SK-N-SH (cell line): ENCODE measurements around the gene ABCC5.

Source experiments
- CTCF ChIP-seq: fragments of 200-600 bp; sonication (generic); IDR thresholded peaks from 2 replicates; pipeline ENCODE4 v1.6.1; 2017; ENCODE audit warnings: antibody characterized with exemption, mild to moderate bottlenecking, moderate library complexity
- POLR2AphosphoS5 ChIP-seq: IDR thresholded peaks from 2 replicates; pipeline ENCODE4 v1.6.1; 2012; ENCODE audit warnings: low read depth, low read length
- TCF12 ChIP-seq: IDR thresholded peaks from 2 replicates; pipeline ENCODE4 v1.4.0; 2012

GRCh38 chr3:183949690-183950089 is 68.0 kb downstream of the ABCC5 start:
- TF ChIP-seq CTCF (no peak), POLR2AphosphoS5 (no peak), TCF12 (no peak)
